Keratinocyte (primary cell): ENCODE results near the gene GIPC3.

Source experiments
- EZH2 ChIP-seq: IDR thresholded peaks from one replicate; pipeline ENCODE4 v1.6.1; 2012; ENCODE audit warnings: inconsistent platforms, mild to moderate bottlenecking, low read length, moderate library complexity
- TF ChIP-seq, protein P1 (sequence below), 3 experiments: IDR thresholded peaks in 1 of 3; conservative IDR thresholded peaks in 1 of 3; optimal IDR thresholded peaks in 1 of 3; 2 replicates in 2 of 3; 3 replicates in 1 of 3; pipeline versions ENCODE3 to v1.5.1; 2011; ENCODE audit warnings: low read length in 3 of 3, mild to moderate bottlenecking in 3 of 3, moderate library complexity in 2 of 3, control low read depth in 1 of 3, inconsistent platforms in 1 of 3; ENCODE audit not compliant: insufficient read depth in 2 of 3; ENCODE audit errors: extremely low read depth in 1 of 3

DNA sequence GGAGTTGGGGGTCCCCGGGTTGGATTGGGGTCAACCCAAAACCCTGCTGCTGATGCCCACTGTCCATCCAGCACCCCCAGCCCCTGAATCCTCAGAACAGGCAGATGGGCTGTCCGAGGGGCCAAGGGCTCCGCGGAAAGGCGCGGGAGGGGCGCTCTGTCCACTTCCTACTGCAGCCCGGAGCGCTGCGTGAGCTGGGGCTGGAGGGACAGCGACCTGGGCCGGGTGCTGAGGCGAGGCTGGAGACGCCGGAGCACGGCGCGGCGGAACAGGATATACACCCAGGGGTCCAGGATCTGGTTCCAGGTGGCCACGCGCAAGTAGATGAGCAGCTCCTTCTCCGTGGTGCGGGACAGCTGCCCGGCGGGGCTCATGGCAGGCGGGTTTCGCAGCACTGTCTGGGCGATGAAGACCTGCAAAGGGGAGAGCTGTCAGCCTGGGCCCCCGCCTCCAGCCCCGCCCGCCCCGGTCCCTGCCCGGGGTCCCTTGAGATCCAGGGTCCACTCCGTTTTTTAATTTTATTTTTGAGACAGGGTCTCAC lies 10.3 kb downstream of the GIPC3 start:
- TF ChIP-seq, protein P1, sequence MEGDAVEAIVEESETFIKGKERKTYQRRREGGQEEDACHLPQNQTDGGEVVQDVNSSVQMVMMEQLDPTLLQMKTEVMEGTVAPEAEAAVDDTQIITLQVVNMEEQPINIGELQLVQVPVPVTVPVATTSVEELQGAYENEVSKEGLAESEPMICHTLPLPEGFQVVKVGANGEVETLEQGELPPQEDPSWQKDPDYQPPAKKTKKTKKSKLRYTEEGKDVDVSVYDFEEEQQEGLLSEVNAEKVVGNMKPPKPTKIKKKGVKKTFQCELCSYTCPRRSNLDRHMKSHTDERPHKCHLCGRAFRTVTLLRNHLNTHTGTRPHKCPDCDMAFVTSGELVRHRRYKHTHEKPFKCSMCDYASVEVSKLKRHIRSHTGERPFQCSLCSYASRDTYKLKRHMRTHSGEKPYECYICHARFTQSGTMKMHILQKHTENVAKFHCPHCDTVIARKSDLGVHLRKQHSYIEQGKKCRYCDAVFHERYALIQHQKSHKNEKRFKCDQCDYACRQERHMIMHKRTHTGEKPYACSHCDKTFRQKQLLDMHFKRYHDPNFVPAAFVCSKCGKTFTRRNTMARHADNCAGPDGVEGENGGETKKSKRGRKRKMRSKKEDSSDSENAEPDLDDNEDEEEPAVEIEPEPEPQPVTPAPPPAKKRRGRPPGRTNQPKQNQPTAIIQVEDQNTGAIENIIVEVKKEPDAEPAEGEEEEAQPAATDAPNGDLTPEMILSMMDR (optimal IDR thresholded peaks at IDR 0.05 in 1 of 3, IDR thresholded peaks at IDR 0.05 in 1 of 3, conservative IDR thresholded peaks at IDR 0.05 in 1 of 3; ENCODE audit: extremely low read depth in 1 of 3, insufficient read depth in 2 of 3, low read length in 3 of 3), result no peak
- no peak for TF ChIP-seq EZH2
